ENCODE data around the gene UQCR11.

DNA sequence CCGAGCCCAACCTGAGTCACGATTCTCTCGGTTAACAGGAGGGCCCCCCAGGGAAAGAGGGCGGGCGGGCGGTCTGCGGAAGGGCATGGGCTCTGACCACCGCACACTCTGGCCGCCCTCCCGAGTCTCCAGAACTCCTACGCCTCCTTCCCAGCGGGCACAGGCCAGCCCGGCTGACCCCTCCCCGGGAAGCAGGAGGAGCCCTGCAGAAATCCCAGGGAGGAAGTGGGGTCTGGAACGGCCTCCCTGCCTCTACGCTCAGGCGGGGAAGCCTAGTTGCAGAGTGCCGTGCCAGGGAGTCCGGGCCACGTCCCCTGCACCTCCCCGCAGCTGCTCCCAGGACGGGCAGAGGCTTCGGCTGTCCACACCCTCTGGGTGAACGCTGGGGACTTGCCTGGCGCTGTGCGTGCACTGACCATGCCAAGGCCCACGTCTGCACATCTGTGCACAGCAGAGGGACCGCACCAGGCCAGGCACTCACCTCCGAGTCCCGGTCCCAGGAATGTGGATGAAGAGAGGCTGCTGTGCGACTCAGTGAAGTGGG, 26.4 kb upstream of the UQCR11 start:
- TF ChIP-seq CREB1 (IDR thresholded peaks at IDR 0.05; ENCODE audit: low read depth) (no peak), TCF12 (IDR thresholded peaks at IDR 0.05; ENCODE audit: low read depth) (no peak), MAX (IDR thresholded peaks at IDR 0.05) (no peak), EGR1 (IDR thresholded peaks at IDR 0.05) (no peak)
- TF ChIP-seq, protein P1, sequence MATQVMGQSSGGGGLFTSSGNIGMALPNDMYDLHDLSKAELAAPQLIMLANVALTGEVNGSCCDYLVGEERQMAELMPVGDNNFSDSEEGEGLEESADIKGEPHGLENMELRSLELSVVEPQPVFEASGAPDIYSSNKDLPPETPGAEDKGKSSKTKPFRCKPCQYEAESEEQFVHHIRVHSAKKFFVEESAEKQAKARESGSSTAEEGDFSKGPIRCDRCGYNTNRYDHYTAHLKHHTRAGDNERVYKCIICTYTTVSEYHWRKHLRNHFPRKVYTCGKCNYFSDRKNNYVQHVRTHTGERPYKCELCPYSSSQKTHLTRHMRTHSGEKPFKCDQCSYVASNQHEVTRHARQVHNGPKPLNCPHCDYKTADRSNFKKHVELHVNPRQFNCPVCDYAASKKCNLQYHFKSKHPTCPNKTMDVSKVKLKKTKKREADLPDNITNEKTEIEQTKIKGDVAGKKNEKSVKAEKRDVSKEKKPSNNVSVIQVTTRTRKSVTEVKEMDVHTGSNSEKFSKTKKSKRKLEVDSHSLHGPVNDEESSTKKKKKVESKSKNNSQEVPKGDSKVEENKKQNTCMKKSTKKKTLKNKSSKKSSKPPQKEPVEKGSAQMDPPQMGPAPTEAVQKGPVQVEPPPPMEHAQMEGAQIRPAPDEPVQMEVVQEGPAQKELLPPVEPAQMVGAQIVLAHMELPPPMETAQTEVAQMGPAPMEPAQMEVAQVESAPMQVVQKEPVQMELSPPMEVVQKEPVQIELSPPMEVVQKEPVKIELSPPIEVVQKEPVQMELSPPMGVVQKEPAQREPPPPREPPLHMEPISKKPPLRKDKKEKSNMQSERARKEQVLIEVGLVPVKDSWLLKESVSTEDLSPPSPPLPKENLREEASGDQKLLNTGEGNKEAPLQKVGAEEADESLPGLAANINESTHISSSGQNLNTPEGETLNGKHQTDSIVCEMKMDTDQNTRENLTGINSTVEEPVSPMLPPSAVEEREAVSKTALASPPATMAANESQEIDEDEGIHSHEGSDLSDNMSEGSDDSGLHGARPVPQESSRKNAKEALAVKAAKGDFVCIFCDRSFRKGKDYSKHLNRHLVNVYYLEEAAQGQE (IDR thresholded peaks at IDR 0.05; ENCODE audit: low read depth), result no peak
